CD4-positive, alpha-beta T cell (primary cell): ENCODE results near the gene CFAP54. TPM values are rescaled to one million over a fixed set of nuclear protein-coding genes. Genes with fewer than 3 reads are reported as not detected.

Experiments used
- ATAC-seq: fragments of 200-7000 bp; cut with Tn5 transposase; one replicate; pipeline ENCODE4 v1.10.0; 2022; ENCODE audit warnings: mild to moderate bottlenecking; ENCODE audit not compliant: poor library complexity
- CTCF ChIA-PET: fragments of 350-600 bp; sonication (Branson Sonifier 250); formaldehyde crosslinking; loops from one replicate; lab custom pipeline; 2021; ENCODE audit warnings: antibody characterized with exemption, inconsistent platforms; lab: Charles Lee
- POLR2A ChIA-PET: fragments of 350-600 bp; sonication (Branson Sonifier 250); formaldehyde crosslinking; loops from one replicate; lab custom pipeline; 2021; ENCODE audit warnings: antibody characterized with exemption, inconsistent platforms; lab: Charles Lee
- DNase-seq, 14 experiments: peaks; one replicate each; pipeline ENCODE4 v3.0.0-alpha.2; 2013 to 2020; ENCODE audit warnings: mixed read lengths in 2 of 14
- H3K27ac ChIP-seq, 2 donors: one replicate each; pipeline versions ENCODE4 v1.5.1 to v1.7.0; 2013; ENCODE audit warnings: low read length in 2 of 2, low read depth in 1 of 2, mild to moderate bottlenecking in 1 of 2
- H3K27me3 ChIP-seq, 2 experiments: 1 replicate in 1 of 2; 2 replicates in 1 of 2; pipeline versions ENCODE4 v1.6.1 to v1.7.0; 2013; ENCODE audit warnings: low read length in 2 of 2, control low read depth in 1 of 2, mild to moderate bottlenecking in 1 of 2, moderate library complexity in 1 of 2; ENCODE audit not compliant: insufficient read depth in 2 of 2, control insufficient read depth in 1 of 2
- H3K36me3 ChIP-seq: one replicate; pipeline ENCODE4 v1.6.1; 2013; ENCODE audit warnings: low read length, control low read depth; ENCODE audit not compliant: insufficient read depth
- H3K4me1 ChIP-seq: one replicate; pipeline ENCODE4 v1.6.1; 2013; ENCODE audit warnings: low read length, control low read depth; ENCODE audit not compliant: insufficient read depth
- H3K4me3 ChIP-seq: one replicate; pipeline ENCODE4 v1.5.1; 2013; ENCODE audit warnings: mild to moderate bottlenecking, low read length, moderate library complexity
- H3K9me3 ChIP-seq, 2 experiments: 1 replicate in 1 of 2; 2 replicates in 1 of 2; pipeline versions ENCODE4 v1.6.1 to v1.7.0; 2013; ENCODE audit warnings: low read length in 2 of 2, mild to moderate bottlenecking in 2 of 2, control low read depth in 1 of 2, moderate library complexity in 1 of 2; ENCODE audit not compliant: control insufficient read depth in 1 of 2, insufficient read depth in 1 of 2
- H3K27ac Mint-ChIP-seq: one replicate; pipeline ENCODE4 v1.8.0; 2020; ENCODE audit warnings: mixed read lengths
- H3K27me3 Mint-ChIP-seq: one replicate; pipeline ENCODE4 v1.8.0; 2021; ENCODE audit warnings: mixed read lengths
- H3K36me3 Mint-ChIP-seq: one replicate; pipeline ENCODE4 v1.8.0; 2021; ENCODE audit warnings: low read depth, mixed read lengths
- H3K4me1 Mint-ChIP-seq: one replicate; pipeline ENCODE4 v1.8.0; 2021; ENCODE audit warnings: low read depth, mixed read lengths
- H3K4me3 Mint-ChIP-seq: one replicate; pipeline ENCODE4 v1.8.0; 2020; ENCODE audit warnings: mild to moderate bottlenecking, mixed read lengths
- H3K9me3 Mint-ChIP-seq: one replicate; pipeline ENCODE4 v1.8.0; 2020; ENCODE audit warnings: mixed read lengths
- intact Hi-C, 2 experiments: fragments of 100-400 bp; cut with DNase I in 1 of 2; cut with micrococcal nuclease in 1 of 2; formaldehyde crosslinking; loops; one replicate each; pipeline versions ENCODE4 v1.15.1 to v1.9.0; 2023 to 2025; cut with DNase I, micrococcal nuclease
- total RNA-seq, 174 experiments: library from RNA in 2 of 174; stranded (reverse) in 2 of 174; gene quantifications; one replicate each; pipeline ENCODE4 v1.2.3 and lab custom pipeline; 2021 to 2026
- TF ChIP-seq, protein P1 (sequence below): fragments of 200-600 bp; IDR thresholded peaks from one replicate; pipeline ENCODE4 v1.8.0; 2022; ENCODE audit warnings: antibody characterized with exemption, mild to moderate bottlenecking

CFAP54 gene
- total RNA-seq, 2 experiments from 2014 or later, result 0.20 to 0.22 TPM

DNA sequence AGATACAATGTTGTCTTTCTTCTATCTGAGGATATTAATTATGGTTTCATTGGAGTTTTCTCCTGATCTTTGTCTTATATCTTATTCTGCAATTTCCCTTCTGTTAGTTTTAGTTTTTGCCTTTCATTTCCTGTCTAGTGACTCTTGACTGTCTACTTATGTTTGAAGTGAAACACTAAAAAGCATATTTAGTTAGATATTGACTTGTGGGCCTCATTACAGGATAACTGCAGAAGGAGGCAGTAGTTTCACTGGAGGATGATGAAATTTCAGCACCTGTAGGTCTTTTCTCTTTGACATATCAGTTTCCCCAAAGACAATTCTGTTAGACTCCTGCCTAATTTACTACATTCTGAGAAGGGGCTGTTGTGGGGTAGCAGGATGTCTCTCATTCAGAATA is 320.1 kb downstream of the CFAP54 start:
- no peaks in the 10 kb centered on the region for H3K4me1 ChIP-seq
- peaks cover 0 to 6% of the 10 kb centered on the region in 2 experiments for H3K9me3 ChIP-seq
- no peak for ATAC-seq
- POLR2A ChIA-PET, result no interaction called here
- H3K27me3 Mint-ChIP-seq, result peaks cover 3% of the 10 kb centered on the region
- no peak overlapping the region for H3K27ac ChIP-seq
- H3K36me3 ChIP-seq, result no peaks in the 10 kb centered on the region
- intact Hi-C loops, result no loop called here
- no peaks in the 10 kb centered on the region for H3K4me1 Mint-ChIP-seq
- H3K4me3 ChIP-seq, result no peak overlapping the region
- TF ChIP-seq, protein P1, sequence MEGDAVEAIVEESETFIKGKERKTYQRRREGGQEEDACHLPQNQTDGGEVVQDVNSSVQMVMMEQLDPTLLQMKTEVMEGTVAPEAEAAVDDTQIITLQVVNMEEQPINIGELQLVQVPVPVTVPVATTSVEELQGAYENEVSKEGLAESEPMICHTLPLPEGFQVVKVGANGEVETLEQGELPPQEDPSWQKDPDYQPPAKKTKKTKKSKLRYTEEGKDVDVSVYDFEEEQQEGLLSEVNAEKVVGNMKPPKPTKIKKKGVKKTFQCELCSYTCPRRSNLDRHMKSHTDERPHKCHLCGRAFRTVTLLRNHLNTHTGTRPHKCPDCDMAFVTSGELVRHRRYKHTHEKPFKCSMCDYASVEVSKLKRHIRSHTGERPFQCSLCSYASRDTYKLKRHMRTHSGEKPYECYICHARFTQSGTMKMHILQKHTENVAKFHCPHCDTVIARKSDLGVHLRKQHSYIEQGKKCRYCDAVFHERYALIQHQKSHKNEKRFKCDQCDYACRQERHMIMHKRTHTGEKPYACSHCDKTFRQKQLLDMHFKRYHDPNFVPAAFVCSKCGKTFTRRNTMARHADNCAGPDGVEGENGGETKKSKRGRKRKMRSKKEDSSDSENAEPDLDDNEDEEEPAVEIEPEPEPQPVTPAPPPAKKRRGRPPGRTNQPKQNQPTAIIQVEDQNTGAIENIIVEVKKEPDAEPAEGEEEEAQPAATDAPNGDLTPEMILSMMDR, result no peak
- H3K4me3 Mint-ChIP-seq, result no peak overlapping the region
- H3K36me3 Mint-ChIP-seq, result no peaks in the 10 kb centered on the region
- H3K27ac Mint-ChIP-seq, result no peak overlapping the region
- no peaks in the 10 kb centered on the region for H3K9me3 Mint-ChIP-seq
- H3K27me3 ChIP-seq, result no peaks in the 10 kb centered on the region
- DNase-seq, result no peak
- CTCF ChIA-PET, result interaction anchor here (0.8 kb wide), 1 partner anchor 10 kb away, joined by 3 read pairs; no protein-coding TSS in a partner anchor

- ChIA-PET CTCF (interaction anchor here (0.8 kb wide), 1 partner anchor 9 kb away, joined by 3 read pairs; no protein-coding TSS in a partner anchor), POLR2A (interaction anchor here (0.6 kb wide), 1 partner anchor 990 kb away, joined by 3 read pairs; no protein-coding TSS in a partner anchor)
- Histone ChIP-seq H3K27ac (no peak overlapping the region), H3K9me3 (peaks cover 0 to 1% of the 10 kb centered on the region in 2 experiments), H3K4me3 (no peak overlapping the region), H3K4me1 (no peaks in the 10 kb centered on the region), H3K36me3 (no peaks in the 10 kb centered on the region), H3K27me3 (no peaks in the 10 kb centered on the region)
- Mint-ChIP-seq H3K27ac (no peak overlapping the region), H3K4me3 (no peak overlapping the region), H3K4me1 (no peaks in the 10 kb centered on the region), H3K36me3 (no peaks in the 10 kb centered on the region), H3K27me3 (peaks cover 8% of the 10 kb centered on the region), H3K9me3 (no peaks in the 10 kb centered on the region)
- TF ChIP-seq, protein P1, result no peak
- ATAC-seq (no peak), DNase-seq (no peak)
- intact Hi-C loops, result no loop called here
Observed at GRCh38 chr12:96810057-96810456, 320.7 kb downstream of the CFAP54 start.

DNA sequence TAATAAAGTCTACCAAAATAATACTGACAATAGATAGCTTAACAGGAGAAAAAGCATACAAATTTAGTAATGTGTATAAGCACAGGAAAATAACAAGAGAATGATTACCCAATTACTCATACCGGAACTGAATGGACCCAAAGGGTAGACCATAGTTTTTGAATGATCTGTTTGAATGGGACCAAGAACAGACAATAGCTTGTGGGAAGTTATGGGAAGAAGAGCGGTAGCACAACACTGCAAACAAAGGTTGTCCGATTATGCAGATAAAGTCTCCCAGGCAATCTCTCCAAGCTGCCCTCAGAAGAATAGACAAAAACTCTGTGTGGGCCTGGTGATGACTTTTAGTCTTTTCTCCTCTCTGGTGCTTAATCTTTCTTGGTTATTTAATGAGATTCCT is 321.1 kb downstream of the CFAP54 start:
- Histone ChIP-seq H3K27me3 (no peaks in the 10 kb centered on the region), H3K9me3 (no peaks in the 10 kb centered on the region), H3K36me3 (no peaks in the 10 kb centered on the region), H3K4me3 (no peak overlapping the region), H3K27ac (no peak overlapping the region), H3K4me1 (no peaks in the 10 kb centered on the region)
- Mint-ChIP-seq H3K27ac (no peak overlapping the region), H3K9me3 (no peaks in the 10 kb centered on the region), H3K4me3 (no peak overlapping the region), H3K4me1 (no peaks in the 10 kb centered on the region), H3K27me3 (peaks cover 8% of the 10 kb centered on the region), H3K36me3 (no peaks in the 10 kb centered on the region)
- POLR2A ChIA-PET, result interaction anchor here (0.6 kb wide), 1 partner anchor 989 kb away, joined by 3 read pairs; no protein-coding TSS in a partner anchor
- no peak for ATAC-seq
- TF ChIP-seq, protein P1, result no peak
- intact Hi-C loops, result no loop called here
- no peak for DNase-seq
- CTCF ChIA-PET, result interaction anchor here (0.8 to 1.3 kb wide), 2 partner anchors 9 to 10 kb away, joined by 3 read pairs; no protein-coding TSS in a partner anchor
